Ovary (tissue), 9 donors: ENCODE results near the gene TIPARP. TPM values are rescaled to one million over a fixed set of nuclear protein-coding genes. Genes with fewer than 3 reads are reported as not detected.

Source experiments
- DNase-seq, 5 donors: peaks; one replicate each; pipeline ENCODE4 v3.0.0-alpha.2; 2019 to 2020
- H3K27ac ChIP-seq, 2 donors: fragments of 200-600 bp; one replicate each; pipeline versions ENCODE4 v1.5.1 to v1.8.0; 2019 to 2022
- H3K27me3 ChIP-seq: fragments of 200-600 bp; one replicate; pipeline ENCODE4 v1.8.0; 2022
- H3K36me3 ChIP-seq: fragments of 200-600 bp; sonication (generic); one replicate; pipeline ENCODE4 v1.5.1; 2019
- H3K4me1 ChIP-seq: one replicate; pipeline ENCODE4 v1.8.1; 2013; ENCODE audit warnings: mild to moderate bottlenecking, moderate library complexity; ENCODE audit not compliant: insufficient read depth
- H3K4me3 ChIP-seq: fragments of 200-600 bp; sonication (generic); one replicate; pipeline ENCODE4 v1.5.1; 2017
- H3K9me3 ChIP-seq, 2 donors: fragments of 200-600 bp in 1 of 2; sonication (generic) in 1 of 2; one replicate each; pipeline versions ENCODE4 v1.5.1 to v1.8.1; 2013 to 2019; ENCODE audit warnings: mild to moderate bottlenecking in 1 of 2, moderate library complexity in 1 of 2
- EP300 ChIP-seq: sonication (generic); formaldehyde crosslinking; IDR thresholded peaks from one replicate; pipeline ENCODE4 v1.6.1; 2017; ENCODE audit warnings: antibody characterized with exemption
- POLR2A ChIP-seq: fragments of 450-650 bp; IDR thresholded peaks from one replicate; pipeline ENCODE4 v1.6.1; 2017; ENCODE audit warnings: antibody characterized with exemption, mild to moderate bottlenecking, moderate library complexity
- WGBS, 3 donors: extraction: QIAGEN DNeasy Blood & Tissue Kit in 1 of 3; methylation state at CpG; one replicate each; pipeline versions ENCODE4 v1.1.5 to v1.1.7; 2013 to 2017; 5-methylcytosine and 5-hydroxymethylcytosine counted together
- intact Hi-C, 4 donors: fragments of 100-400 bp; cut with DNase I; formaldehyde crosslinking; loops; one replicate each; pipeline versions ENCODE4 v1.11.0 to v1.15.1; 2022 to 2023
- polyA plus RNA-seq, 2 donors: library from polyadenylated mRNA; stranded (reverse); fragments of 200-250 nt in 1 of 2; fragments of 350-450 nt in 1 of 2; fragmentation: Illumina TruSeq in 1 of 2; extraction: RNeasy Lipid Tissue Mini Kit (QIAGEN cat#74804) in 1 of 2; gene quantifications; one replicate each; pipeline ENCODE4 v1.2.3, GENCODE V29; 2013 to 2014
- total RNA-seq, 7 donors: library from RNA; depleted of rRNA in 2 of 7; stranded (reverse); fragments of >200 nt in 2 of 7; fragmentation: NEBNext Ultra II Directional in 3 of 7; extraction: Animal tissue kit (Norgen Biotek cat#: 25700) in 3 of 7; gene quantifications; one replicate each; pipeline versions ENCODE4 v1.1.0 to v1.2.4, GENCODE V29; 2016 to 2023
- TF ChIP-seq, protein P1 (sequence below), 3 donors: fragments of 450-650 bp in 2 of 3; fragments of 200-600 bp in 1 of 3; IDR thresholded peaks; one replicate each; pipeline versions ENCODE4 v1.5.1 to v1.8.0; 2016 to 2022; ENCODE audit warnings: antibody characterized with exemption in 3 of 3, mild to moderate bottlenecking in 1 of 3
- donor health status: DM: no; HTN: no; CAD: no; lungs with moderate emphysema.
- donor health status: DM: no; HTN: no; CAD: no.
- donor health status: Bipolar disorder and iron deficiency.
- donor health status: DM: yes; HTN: yes; CAD: no.
- donor health status: DM: no; HTN: no; CAD: no.
- donor health status: DM: yes; HTN: yes; CAD: no.

Gene TIPARP
- total and polyA plus RNA-seq, 9 donors: 11.3 to 109 (median 46.1) TPM

DNA sequence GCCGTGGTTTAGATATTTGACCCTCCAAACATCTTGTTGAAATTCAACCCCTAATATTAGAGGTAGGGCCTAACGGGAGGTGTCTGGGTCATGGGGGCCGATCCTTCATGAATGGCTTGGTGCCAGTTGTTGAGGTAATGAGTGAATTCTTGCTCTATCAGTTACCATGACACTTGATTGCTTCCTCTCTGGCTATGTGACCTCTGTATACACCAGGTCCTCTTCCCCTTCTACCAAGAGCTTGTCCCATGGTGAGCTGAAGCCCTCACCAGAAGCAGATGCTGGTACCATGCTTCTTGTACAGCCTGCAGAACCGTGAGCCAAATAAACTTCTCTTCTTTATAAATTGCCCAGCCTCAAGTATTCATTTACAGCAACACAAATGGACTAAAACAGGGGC is 41.8 kb upstream of the TIPARP start:
- WGBS, 3 donors: 81 to 92% (median 86%) methylated on average over 4 of the region's 4 CpGs
- H3K4me1 ChIP-seq: peaks cover 7% of the 10 kb centered on the region
- no peak for DNase-seq
- H3K4me3 ChIP-seq: no peak overlapping the region
- no peaks in the 10 kb centered on the region for H3K9me3 ChIP-seq
- H3K27ac ChIP-seq: no peak overlapping the region
- intact Hi-C loops: no loop called here
- no peaks in the 10 kb centered on the region for H3K27me3 ChIP-seq
- TF ChIP-seq POLR2A (no peak), EP300 (no peak)
- TF ChIP-seq, protein P1, sequence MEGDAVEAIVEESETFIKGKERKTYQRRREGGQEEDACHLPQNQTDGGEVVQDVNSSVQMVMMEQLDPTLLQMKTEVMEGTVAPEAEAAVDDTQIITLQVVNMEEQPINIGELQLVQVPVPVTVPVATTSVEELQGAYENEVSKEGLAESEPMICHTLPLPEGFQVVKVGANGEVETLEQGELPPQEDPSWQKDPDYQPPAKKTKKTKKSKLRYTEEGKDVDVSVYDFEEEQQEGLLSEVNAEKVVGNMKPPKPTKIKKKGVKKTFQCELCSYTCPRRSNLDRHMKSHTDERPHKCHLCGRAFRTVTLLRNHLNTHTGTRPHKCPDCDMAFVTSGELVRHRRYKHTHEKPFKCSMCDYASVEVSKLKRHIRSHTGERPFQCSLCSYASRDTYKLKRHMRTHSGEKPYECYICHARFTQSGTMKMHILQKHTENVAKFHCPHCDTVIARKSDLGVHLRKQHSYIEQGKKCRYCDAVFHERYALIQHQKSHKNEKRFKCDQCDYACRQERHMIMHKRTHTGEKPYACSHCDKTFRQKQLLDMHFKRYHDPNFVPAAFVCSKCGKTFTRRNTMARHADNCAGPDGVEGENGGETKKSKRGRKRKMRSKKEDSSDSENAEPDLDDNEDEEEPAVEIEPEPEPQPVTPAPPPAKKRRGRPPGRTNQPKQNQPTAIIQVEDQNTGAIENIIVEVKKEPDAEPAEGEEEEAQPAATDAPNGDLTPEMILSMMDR (IDR thresholded peaks at IDR 0.05): no peak
- no peaks in the 10 kb centered on the region for H3K36me3 ChIP-seq

DNA sequence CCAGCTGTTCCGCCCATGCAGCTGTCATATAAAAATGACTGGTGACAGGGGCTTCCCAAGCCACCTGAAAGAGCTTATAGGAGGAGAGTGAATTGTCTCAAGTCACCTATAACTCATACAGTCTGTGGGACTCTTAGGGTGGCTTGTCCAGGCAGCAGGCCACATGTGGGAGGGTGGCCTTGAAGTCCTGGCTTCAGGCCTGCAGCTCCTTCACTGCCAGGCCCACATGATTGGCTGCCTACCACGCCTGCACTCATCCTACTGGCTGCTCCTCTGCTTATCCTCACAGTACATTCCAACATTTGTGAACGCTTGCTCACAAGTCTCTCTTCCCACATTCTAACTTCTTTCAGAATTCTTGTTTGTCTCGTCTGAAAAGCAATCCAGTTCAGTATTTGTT is 41.1 kb upstream of the TIPARP start:
- TF ChIP-seq, protein P1 (IDR thresholded peaks at IDR 0.05): no peak
- TF ChIP-seq EP300 (no peak), POLR2A (no peak)
- no peaks in the 10 kb centered on the region for H3K9me3 ChIP-seq
- intact Hi-C loops: no loop called here
- WGBS, 3 donors: 24 to 29% (median 26%) methylated on average over 4 of the region's 4 CpGs
- H3K4me3 ChIP-seq: no peak overlapping the region
- no peaks in the 10 kb centered on the region for H3K36me3 ChIP-seq
- peak overlapping the region in 1 of 2 donors; percentile 13 for H3K27ac ChIP-seq
- peak; percentile 73 to 90 (median 79) for DNase-seq
- peaks cover 7% of the 10 kb centered on the region for H3K4me1 ChIP-seq
- H3K27me3 ChIP-seq: no peaks in the 10 kb centered on the region

DNA sequence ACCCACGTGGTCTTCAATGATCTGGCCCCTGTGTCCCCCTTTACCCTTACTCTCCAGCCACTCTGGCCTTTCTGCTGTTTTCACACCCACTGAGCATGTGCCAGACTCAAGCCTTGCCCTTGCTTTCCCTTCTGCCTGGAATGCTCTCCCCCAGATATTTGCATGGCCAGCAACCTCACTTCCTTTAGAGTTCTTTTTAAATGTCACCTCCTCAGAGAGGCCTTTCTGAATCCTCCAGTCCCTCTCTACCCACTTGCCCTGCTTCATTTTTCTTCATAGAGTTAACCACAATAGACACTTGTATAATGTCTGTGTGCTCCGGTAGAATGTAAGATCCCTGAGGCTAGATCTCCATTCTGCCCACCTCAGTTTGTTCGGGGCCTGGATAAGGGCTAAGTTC is 39.4 kb upstream of the TIPARP start:
- no peak overlapping the region for H3K4me3 ChIP-seq
- no peaks in the 10 kb centered on the region for H3K36me3 ChIP-seq
- DNase-seq: no peak
- intact Hi-C loops: no loop called here
- peaks cover 7% of the 10 kb centered on the region for H3K4me1 ChIP-seq
- H3K27me3 ChIP-seq: no peaks in the 10 kb centered on the region
- 85 to 92% (median 92%) methylated on average over 3 of the region's 3 CpGs for WGBS, 3 donors
- no peak overlapping the region for H3K27ac ChIP-seq
- H3K9me3 ChIP-seq: no peaks in the 10 kb centered on the region
- TF ChIP-seq EP300: no peak
- TF ChIP-seq, protein P1 (IDR thresholded peaks at IDR 0.05): no peak
- TF ChIP-seq POLR2A: no peak

DNA sequence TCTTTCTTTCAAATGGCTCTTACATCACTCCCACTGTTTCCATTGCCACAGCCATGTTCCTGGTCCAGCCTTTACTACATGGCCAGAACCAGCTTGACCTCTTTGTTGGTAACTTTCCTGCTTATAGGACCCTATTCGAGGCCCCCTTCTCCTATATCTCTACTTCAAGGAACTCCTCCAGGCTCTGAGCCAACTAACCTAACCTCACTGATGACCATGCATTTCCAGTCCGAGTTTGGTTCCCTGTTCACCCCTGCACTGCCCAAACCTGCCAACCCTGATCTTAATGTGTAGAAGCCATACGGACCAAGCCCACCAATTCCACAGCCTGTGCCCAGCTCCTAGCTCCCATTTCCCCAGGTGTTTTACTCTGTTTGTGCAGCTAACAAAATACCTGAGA is 38.4 kb upstream of the TIPARP start:
- intact Hi-C loops: no loop called here
- Histone ChIP-seq H3K27me3 (no peaks in the 10 kb centered on the region), H3K36me3 (no peaks in the 10 kb centered on the region), H3K4me3 (no peak overlapping the region), H3K4me1 (peaks cover 7% of the 10 kb centered on the region), H3K9me3 (no peaks in the 10 kb centered on the region), H3K27ac (no peak overlapping the region)
- WGBS, 3 donors: 60 to 69% (median 61%) methylated on average over 3 of the region's 3 CpGs
- no peak for DNase-seq
- TF ChIP-seq POLR2A (no peak), EP300 (no peak)
- TF ChIP-seq, protein P1 (IDR thresholded peaks at IDR 0.05): no peak
